ENCODE data around the gene SMAD6. TPM values are rescaled to one million over a fixed set of nuclear protein-coding genes. Genes with fewer than 3 reads are reported as not detected.

Gene SMAD6
- total RNA-seq, result 14.1 TPM
- long read RNA-seq, full-length matches to known transcripts, result 39 of 54 reads
- long read RNA-seq, partial matches to known transcripts, result 1 of 54 reads
- long read RNA-seq, other reads (novel, unspliced or antisense), result 14 of 54 reads

DNA sequence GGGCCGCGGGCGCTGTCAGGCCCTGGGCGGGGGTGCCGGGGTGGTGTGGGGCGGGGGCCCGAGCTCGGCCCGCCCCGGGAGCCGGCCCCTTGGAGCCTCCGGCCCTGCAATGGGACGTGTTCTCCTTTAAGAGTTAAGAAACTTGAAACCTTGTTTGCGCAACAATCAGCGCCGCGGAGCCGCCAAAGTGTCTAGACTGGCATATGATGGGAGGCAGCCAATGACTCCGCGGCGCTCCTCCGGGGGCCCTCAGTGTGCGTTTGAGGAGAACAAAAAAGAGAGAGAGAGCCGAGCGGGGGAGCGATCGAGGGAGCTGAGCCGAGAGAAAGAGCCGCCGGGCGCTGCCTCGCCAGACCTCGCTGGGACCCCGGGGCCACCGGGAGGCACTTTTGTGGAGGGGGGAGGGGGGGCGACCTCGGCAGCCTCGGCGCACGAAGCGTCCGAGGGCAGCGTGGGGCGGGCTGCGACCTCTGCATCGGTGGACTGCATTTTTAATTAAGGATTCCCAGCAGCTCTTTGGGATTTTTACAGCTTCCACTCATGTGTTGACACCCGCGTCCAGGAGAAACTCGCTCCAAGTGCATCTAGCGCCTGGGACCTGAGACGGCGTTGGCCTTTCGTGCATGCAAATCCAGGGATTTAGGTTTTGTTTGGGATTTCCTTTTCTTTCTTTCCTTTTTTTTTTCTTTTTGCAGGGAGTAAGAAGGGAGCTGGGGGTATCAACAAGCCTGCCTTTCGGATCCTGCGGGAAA lies at the start of gene SMAD6:
SMAD6 (plus strand) TSS at position 202 of the 752 bp plus-strand sequence. CDS start 1,023 bp downstream, outside the sequence.
- DNase-seq (peak; percentile 97), ATAC-seq (ENCODE audit: poor library complexity) (peak; percentile 79)

DNA sequence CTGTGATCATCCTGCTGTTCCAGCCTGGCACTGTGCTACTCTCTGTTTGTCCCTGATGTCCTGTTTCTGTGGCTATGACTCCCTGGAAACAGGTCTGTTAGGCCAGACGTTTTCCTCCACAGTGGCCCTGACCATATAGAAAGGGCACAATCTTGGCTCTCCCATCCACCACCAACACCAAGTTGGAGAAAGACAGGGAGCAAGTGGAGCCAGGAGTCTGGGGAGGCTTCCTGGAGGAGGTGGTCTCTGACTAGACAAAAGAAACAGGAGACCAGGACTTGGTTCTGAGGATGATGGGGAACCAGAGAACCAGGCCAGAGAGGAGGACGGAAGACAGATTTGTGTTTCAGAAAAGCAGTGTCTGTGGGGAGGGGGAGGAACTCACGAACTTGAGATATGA lies 49.2 kb upstream of the SMAD6 start:
- intact Hi-C loops (cut with DNase I), result no loop called here
- ATAC-seq (ENCODE audit: poor library complexity) (no peak), DNase-seq (no peak)

More for the DNA sequence above, at the start of gene SMAD6:
- intact Hi-C loops (cut with DNase I), result loop anchor here (5.0 kb wide), 2 partner anchors 60 to 150 kb away; no protein-coding TSS in a partner anchor

GRCh38 chr15:66653398-66653797 lies 48.6 kb upstream of the SMAD6 start:
- ATAC-seq (ENCODE audit: poor library complexity), result no peak
- intact Hi-C loops (cut with DNase I), result no loop called here
- no peak for DNase-seq

DNA sequence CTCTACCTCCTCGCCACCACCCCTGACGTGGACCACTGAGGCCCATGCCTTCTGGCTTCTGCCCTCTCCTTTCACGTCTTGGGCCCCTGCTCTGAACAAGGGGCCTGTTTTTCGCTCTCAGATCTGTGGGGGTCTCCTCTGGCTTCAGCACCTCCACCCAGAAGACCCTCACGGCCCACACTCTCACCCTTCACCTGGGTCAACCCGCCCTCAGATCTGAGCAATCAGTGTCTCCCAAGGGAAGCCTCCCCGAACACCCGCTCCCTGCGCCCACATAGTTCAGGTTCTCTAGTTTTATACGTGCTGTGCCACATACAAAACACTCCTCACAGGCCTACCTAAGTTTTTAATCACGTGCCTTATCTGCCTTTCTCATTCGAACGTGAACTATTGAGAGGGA lies 48.2 kb upstream of the SMAD6 start:
- ATAC-seq (ENCODE audit: poor library complexity) (no peak), DNase-seq (no peak)
- intact Hi-C loops (cut with DNase I), result no loop called here

GRCh38 chr15:66654361-66654738 lies 47.7 kb upstream of the SMAD6 start:
- ATAC-seq (ENCODE audit: poor library complexity) (no peak), DNase-seq (no peak)
- intact Hi-C loops (cut with DNase I), result no loop called here

- DNase-seq (peak; percentile 54), ATAC-seq (ENCODE audit: poor library complexity) (peak; percentile 73)
- intact Hi-C loops (cut with DNase I), result no loop called here
Measured at GRCh38 chr15:66654739-66655375, 47.2 kb upstream of the SMAD6 start.

DNA sequence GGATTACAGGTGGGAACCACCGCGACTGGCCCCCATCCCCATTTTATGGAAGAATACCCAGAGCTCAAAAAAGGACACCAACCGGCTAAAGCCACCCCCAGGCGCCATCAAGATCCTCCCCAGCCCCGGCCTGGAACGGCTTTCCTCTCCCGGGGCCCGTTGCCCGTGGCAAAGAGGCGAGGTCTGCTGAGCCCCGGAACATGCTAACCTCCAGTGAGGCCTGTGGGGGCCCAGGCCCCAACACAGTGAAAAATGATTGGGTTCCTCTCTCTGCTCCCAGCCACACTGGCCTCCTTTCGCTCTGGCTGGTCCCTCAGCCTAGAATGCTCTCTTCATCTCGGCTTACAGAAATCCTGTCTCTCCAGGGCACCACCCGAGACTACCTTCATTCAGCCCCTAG lies 46.5 kb upstream of the SMAD6 start:
- intact Hi-C loops (cut with DNase I), result no loop called here
- ATAC-seq (ENCODE audit: poor library complexity), result no peak
- DNase-seq, result no peak

GRCh38 chr15:66655997-66656396 lies 46.0 kb upstream of the SMAD6 start:
- intact Hi-C loops (cut with DNase I), result no loop called here
- ATAC-seq (ENCODE audit: poor library complexity) (no peak), DNase-seq (no peak)

- no peak for DNase-seq
- ATAC-seq (ENCODE audit: poor library complexity), result no peak
- intact Hi-C loops (cut with DNase I), result no loop called here
Measured at GRCh38 chr15:66657185-66658020, 44.6 kb upstream of the SMAD6 start.

- DNase-seq (no peak), ATAC-seq (ENCODE audit: poor library complexity) (no peak)
- intact Hi-C loops (cut with DNase I), result no loop called here
Measured at GRCh38 chr15:66658044-66658443, 44.0 kb upstream of the SMAD6 start.

GRCh38 chr15:66658855-66659254 lies 43.2 kb upstream of the SMAD6 start:
- DNase-seq, result no peak
- intact Hi-C loops (cut with DNase I), result no loop called here
- ATAC-seq (ENCODE audit: poor library complexity), result no peak

GRCh38 chr15:66659384-66659783 lies 42.7 kb upstream of the SMAD6 start:
- no peak for DNase-seq
- ATAC-seq (ENCODE audit: poor library complexity), result no peak
- intact Hi-C loops (cut with DNase I), result no loop called here

- DNase-seq (peak; percentile 66), ATAC-seq (ENCODE audit: poor library complexity) (peak; percentile 63)
- intact Hi-C loops (cut with DNase I), result no loop called here
Measured at GRCh38 chr15:66661432-66662096, 40.5 kb upstream of the SMAD6 start.

- DNase-seq (no peak), ATAC-seq (ENCODE audit: poor library complexity) (no peak)
- intact Hi-C loops (cut with DNase I), result no loop called here
Measured at GRCh38 chr15:66662522-66662921, 39.5 kb upstream of the SMAD6 start.

DNA sequence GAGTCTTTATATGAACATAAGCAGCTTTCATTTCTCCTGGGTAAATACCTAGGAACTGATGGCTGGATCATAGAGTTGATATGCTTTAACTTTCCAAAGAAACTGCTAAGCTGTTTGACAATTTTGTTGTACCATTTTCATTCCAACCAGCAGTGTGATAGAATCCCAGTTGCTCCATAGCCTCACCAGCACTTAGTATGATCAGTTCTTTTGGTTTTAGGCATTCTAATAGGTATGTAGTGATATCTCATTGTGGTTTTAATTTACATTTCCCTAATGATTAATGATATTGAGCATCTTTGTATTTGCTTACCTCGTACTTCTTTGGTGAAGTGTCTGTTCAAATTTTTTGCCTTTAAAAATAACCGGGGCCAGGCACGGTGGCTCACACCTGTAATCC lies 38.4 kb upstream of the SMAD6 start:
- DNase-seq (no peak), ATAC-seq (ENCODE audit: poor library complexity) (no peak)
- intact Hi-C loops (cut with DNase I), result no loop called here

DNA sequence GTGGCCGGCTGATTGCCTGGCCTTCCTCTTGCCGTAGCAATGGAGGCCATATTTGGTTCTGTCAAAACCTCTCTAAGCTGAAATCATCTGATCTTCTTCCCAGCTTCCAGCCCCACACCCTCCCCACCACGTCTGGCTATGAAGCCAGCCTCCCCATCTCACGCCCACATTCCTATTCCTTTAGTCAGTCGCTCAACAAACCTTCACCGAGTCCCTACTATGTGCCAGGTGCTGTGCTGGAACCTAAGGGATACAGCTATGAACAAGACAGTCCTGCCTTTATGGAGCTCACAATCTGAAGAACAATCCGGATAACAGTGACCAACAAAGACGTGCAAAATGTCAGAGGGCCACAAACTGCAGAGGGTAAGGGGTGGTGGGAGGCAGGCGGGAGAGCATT lies 31.9 kb upstream of the SMAD6 start:
- no peak for ATAC-seq (ENCODE audit: poor library complexity)
- intact Hi-C loops (cut with DNase I), result no loop called here
- DNase-seq, result no peak

DNA sequence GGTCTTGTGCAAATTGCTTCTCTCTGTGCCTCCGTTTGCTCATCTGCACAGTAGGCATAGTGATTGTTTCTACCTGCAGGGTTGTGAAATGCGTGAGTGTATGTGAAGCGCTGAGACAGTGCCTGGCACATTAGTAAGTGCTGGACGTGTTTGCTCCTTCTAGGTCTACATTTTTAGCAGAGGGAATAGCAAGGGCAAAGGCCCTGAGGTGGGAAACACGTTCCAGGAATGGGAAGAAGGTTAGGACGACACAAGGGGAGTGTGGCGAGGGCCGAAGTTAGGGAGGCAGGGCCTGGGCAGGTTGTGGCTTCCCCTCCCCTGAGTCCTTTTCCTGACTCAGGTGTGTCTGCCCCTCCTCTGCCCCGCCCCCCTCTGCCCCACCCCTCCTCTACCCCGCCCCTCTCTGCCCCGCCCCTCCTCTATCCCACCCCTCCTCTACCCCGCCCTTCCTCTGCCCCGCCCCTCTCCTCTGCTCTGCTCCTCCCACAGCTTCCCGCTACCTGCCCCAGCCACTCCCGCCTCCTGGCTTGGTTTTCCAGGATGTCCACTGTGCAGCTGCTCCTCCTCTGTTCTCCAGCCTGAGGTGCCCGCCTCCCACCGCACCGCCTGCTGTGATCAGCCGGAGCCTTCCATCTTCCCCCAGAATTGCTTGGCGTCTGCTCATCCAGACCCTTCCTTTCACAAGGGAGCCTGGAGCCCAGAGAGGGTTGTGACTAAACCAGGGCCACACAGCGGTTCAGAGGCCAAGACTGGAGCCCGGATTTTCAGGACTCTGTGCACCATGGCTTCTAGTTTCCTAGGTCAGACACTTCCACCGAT lies 31.1 kb upstream of the SMAD6 start:
- intact Hi-C loops (cut with DNase I), result no loop called here
- peak; percentile 49 for ATAC-seq (ENCODE audit: poor library complexity)
- DNase-seq, result no peak

DNA sequence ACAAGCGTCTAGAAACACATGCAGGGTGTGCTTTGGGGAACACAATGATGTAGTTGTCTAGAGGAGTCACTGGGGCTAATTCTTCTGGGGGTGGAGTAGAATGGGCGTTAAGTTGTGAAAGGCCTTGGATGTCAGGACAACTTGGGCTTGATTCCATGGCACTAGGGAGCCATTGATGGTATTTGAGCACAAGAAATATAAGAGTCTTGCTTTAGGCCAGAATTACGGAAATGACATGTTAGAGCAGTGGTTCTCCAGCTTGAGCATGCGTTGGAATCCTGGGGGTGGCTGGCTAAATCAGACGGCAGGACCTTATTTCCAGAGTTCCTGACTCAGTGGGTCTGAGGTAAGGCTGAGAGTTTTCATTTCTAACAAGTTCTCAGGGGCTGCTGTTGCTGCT lies 29.2 kb upstream of the SMAD6 start:
- intact Hi-C loops (cut with DNase I), result no loop called here
- DNase-seq, result no peak
- ATAC-seq (ENCODE audit: poor library complexity), result no peak
